NCI-H345 treated with DMSO at 0.1 percent for 48 hours (cell line): Measurements from ENCODE around the gene POLR1E.
"Not testable (repeated sequence)": the region's sequence is repeated elsewhere in the genome, so short reads cannot be mapped to it uniquely, and the experiment has no call there.

Experiments
- DNase-seq: peaks from one replicate; lab custom pipeline; 2025; ENCODE audit not compliant: unreplicated experiment; lab: John Stamatoyannopoulos, UW

POLR1E gene

DNA sequence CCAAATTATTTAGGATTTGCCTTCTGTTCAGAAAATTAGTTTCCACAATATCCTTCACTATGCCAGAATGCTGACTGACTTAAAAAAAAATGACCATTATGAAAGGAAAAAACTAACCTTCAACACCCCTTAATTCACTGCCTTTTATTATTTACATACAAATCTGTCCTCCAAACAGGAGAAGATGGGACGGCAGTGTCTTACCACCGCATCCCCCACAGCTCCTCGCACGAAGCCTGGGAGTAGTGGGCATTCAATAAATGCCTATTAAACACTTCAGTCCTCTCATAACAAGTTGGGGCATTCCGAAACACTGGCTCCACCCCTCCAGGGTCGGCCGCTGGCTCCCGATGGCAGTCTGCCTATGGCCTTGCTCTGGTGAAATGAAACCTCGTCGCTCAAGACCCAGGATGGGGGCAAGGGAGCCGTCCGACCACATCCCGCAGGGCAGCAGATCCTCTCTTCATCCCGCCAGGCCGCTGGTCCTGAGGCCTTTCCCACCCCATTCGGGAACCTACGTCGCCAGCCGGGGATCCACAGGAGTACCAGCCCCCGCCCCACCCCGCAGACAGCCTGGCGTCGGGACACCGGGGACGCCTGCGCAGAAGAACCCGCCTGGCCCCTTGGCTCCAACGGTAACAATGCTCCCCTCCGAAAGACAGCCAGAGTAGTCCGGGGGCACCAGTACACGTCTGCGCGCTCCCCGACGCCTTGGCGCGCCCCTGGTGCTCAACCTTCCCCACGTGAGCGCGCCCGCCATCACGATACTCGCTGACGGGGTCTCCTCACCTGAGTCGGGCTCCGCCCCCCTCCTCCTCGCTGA lies 21.1 kb upstream of the POLR1E start:
- peak; percentile 73 for DNase-seq

DNA sequence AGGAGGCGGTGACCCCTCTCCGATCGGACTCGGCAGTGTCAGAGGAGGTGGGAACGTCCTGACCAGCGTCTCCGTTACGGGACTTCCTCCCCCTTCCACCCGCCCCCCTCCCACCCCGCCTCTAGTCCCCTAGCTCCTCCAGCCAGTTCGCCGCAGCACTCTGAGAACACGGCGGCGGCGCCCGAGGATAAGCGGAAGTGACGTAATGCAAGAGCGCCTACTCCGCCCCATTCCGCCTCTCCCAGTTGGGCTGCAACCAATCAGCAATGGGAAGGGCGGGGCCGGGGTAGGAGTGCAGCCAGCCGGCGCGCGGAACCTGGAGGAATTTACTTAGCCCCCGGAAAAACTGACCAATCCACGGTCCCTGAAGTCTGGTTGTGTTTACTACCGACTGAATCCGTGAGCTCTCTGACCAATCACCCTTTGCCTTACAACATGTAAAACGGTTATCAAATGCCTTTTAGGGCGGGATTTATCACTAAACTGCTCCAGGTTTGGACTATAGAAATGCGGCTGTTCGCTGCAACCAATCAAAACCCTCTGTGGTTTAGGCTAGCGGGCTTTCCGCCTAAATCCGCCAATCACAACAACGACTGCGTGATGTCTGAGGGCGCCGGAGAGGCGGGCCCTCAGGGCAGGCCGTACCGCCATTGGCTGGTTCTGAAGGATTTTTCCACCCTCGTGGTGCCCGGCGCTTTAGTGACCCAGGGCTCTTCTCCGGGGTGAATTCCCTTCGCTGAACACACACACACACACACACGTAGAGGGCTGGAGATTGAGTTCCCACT lies 20.3 kb upstream of the POLR1E start, which contains the start of gene ZBTB5:
Gene ZBTB5, minus strand, starts transcription at position 202 of the 788 bp plus-strand sequence. CDS start 22,899 bp downstream, outside the sequence.
- DNase-seq: peak; percentile 98

DNA sequence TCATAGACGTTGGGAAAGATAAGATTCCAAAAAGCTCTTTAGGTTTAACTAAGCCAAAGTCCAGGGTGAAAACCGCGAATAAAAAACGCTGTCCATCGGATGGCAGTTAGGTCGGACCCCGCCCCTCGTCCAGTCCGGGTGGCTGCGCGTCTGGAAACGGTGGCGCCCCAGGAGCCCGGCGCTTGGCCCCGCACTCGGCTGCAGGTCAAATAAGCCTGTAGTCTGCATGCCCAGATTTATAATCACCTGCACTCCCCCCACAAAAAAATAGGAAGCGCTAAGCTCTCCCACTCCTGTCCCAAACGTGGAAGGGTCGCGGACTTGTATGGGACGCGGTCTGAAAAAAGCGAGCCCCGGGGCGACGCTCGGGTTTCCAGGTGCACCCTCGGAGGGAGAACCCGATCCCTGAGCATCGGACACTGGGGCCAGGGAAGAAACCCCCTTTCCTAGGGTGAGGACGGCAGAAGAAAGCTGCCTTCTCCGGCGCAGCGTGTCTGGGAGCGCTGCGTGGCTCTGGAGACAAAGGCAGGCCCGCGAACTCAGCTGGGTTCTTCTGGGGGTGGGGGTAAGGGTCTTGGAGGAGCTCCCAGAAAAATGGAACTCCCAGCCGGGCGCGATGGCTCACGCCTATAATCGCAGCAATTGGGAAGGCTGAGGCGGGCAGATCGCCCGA lies 19.6 kb upstream of the POLR1E start:
- no peak for DNase-seq

DNA sequence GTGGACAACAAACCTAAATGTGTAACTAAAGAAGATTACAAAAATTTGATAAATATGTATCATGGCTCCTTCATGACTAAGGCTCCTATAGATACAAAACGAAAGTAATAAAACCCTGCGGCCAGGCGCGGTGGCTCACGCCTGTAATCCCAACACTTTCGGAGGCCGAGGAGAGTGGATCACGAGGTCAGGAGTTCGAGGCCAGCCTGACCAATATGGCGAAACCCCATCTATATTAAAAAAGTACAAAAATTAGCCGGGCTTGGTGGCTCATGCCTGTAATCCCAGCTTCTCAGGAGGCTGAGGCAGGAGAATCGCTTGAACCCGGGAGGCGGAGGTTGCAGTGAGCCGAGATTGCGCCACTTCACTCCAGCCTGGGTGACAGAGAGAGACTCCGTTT lies 18.2 kb upstream of the POLR1E start:
- DNase-seq: not testable (repeated sequence)

DNA sequence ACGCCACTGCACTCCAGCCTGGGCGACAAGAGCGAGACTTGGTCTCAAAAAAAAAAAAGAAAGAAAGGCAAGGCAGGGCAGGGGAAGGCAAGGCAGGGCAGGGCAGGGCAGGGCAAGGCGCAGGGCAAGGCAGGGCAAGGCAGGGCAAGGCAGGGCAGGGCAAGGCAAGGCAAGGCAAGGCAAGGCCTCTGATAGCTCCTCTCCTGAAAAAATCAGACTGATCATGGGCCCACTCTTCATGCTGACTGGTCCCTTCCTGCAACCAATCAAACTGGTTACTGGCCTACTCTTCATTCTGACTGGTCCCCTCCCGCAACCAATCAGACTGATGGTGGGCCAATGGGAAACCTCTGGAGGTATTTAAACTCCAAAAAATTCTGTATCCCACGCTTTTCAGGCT lies 17.1 kb upstream of the POLR1E start:
- no peak for DNase-seq

DNA sequence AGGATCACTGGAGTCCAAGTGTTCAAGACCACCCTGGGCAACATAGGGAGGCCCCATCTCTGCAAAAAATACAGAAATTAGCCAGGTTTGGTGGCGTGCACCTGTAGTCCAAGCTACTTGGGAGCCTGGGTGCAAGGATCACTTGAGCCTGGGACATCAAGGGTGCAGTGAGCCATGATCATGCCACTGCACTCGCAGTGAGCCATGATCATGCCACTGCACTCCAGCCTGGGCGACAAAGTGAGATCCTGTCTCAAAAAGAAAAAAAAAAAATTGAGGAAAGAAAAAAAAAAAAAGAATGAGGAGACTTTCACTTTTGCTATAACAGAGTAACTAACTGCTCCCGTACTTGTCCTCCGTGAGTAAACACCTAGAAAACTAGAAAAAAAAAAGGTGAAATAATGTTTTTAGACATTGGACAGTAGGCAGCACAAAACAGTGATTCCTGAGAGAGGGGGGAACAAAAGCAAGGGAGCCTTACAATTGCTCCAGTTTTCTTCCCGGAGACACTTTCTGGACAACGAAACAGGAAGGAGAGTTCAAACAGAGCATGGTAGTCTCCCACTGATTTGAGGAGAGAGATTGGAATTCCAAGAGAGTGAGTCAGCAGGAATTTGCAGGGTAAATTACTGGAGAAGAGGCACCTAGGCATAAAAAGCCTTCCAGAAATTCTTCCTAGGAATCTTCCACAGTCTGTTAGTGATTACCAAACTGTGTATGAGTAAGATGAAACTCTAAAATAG lies 13.6 kb upstream of the POLR1E start:
- no peak for DNase-seq

DNA sequence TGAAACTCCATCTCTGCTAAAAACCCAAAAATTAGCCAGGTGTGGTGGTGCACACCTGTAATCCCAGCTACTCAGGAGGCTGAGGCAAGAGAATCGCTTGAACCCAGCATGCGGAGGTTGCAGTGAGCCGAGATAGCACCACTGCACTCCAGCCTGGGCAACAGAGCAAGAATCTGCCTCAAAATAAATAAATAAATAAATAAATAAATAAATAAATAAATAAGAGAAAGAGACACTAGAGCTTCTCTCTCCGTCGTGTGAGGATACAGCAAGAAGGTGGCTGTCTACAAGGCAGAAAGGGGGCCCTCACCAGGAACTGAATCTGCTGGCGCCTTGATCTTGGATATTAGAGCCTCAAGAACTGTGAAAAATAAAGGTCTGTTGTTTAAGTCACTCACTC lies 11.8 kb upstream of the POLR1E start:
- not testable (repeated sequence) for DNase-seq

DNA sequence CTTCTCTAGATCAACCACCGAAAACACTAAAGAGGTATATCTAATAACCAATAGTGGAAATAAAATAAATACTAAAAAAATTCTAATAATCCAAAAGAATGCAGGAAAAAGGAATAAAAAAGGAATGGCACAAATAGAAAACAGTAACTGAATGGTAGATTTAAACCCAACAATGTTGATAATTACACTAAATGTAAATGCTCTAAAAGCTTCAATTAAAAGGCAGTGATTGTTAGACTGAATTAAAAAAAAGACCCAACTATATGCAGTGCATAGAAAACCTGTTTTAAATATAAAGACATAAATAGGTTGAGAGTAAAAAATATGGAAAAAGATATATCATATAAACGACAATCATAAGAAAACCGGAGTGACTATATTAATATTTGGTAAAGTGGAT lies 11.3 kb upstream of the POLR1E start:
- no peak for DNase-seq

DNA sequence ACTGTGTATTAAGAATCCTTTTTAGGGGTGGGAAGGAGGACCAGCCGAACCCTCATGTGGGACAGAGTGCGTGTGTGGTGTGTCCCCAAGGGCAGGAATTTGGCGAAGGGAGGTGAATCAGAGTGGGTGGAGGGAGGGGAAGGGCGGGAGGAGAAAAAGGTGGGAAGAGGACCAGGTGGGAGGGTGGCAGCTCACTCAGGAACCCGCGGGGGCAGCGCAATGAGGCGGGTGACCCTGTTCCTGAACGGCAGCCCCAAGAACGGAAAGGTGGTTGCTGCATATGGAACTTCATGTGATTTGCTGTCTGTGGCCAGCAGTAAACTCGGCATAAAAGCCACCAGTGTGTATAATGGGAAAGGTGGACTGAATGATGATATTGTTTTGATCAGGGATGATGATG lies 8.8 kb upstream of the POLR1E start:
- no peak for DNase-seq

DNA sequence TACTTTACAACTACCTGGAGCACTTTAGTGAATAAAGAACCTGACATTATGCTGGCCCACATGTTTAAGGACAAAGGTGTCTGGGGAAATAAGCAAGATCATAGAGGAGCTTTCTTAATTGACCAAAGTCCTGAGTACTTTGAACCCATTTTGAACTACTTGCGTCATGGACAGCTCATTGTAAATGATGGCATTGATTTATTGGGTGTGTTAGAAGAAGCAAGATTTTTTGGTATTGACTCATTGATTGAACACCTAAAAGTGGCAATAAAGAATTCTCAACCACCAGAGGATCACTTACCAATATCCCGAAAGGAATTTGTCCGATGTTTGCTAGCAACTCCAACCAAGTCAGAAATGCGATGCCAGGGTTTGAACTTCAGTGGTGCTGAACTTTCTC lies 8.3 kb upstream of the POLR1E start:
- not testable (repeated sequence) for DNase-seq

DNA sequence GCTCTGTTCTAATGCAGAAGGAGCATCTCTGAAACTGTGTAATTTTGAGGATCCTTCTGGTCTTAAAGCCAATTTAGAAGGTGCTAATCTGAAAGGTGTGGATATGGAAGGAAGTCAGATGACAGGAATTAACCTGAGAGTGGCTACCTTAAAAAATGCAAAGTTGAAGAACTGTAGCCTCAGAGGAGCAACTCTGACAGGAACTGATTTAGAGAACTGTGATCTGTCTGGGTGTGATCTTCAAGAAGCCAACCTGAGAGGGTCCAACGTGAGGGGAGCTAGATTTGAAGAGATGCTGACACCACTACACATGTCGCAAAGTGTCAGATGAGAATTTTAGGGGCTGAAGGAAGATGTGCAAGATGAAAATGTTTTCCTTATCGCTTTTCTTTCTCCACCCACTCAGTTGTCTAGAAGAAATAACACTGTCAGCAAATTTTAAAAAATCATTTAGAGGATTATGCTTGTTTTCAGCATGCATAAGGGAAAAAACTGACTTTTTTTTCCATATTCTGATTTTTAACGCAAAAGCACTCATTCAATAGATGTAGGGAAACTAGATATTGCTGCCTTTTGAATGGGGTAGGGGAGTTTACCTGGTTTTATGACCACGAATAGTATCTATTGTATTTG lies 7.6 kb upstream of the POLR1E start:
- DNase-seq: not testable (repeated sequence)

DNA sequence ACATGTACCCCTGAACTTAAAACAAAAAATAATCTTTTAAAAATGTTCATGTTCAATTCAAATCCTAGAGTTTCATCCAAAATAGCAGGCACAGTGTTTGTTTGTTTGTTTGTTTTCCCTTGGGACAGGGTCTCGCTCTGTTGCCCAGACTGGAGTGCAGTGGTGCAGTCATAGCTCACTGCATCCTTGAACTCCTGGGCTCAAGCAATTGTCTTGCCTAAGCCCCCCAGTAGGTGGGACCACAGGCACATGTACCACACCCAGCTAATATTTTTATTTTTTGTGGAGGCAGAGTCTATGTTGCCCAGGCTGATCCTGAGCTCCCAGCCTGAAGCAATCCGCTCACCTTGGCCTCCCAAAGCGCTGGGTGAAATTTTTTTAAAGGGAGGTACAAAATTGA lies 5.0 kb upstream of the POLR1E start:
- DNase-seq: no peak

DNA sequence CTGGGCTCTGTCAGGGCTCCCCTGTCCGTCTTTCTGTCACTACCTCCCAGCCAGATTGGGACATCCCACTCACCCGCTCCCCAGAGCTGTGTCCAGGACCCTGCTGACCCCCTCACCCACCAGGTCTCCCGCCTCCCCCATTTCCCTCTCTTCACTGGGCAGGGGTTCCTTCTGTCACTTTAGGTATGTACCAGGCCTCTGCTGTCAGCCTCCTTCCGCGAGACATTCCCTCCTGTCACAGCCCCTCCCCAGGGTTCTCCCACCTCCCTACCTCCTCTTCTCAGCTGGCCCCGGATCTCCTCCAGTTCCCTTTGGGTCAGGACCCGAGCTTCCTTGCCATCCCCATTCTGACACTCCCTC lies 488 bp downstream of the POLR1E start:
- no peak for DNase-seq

DNA sequence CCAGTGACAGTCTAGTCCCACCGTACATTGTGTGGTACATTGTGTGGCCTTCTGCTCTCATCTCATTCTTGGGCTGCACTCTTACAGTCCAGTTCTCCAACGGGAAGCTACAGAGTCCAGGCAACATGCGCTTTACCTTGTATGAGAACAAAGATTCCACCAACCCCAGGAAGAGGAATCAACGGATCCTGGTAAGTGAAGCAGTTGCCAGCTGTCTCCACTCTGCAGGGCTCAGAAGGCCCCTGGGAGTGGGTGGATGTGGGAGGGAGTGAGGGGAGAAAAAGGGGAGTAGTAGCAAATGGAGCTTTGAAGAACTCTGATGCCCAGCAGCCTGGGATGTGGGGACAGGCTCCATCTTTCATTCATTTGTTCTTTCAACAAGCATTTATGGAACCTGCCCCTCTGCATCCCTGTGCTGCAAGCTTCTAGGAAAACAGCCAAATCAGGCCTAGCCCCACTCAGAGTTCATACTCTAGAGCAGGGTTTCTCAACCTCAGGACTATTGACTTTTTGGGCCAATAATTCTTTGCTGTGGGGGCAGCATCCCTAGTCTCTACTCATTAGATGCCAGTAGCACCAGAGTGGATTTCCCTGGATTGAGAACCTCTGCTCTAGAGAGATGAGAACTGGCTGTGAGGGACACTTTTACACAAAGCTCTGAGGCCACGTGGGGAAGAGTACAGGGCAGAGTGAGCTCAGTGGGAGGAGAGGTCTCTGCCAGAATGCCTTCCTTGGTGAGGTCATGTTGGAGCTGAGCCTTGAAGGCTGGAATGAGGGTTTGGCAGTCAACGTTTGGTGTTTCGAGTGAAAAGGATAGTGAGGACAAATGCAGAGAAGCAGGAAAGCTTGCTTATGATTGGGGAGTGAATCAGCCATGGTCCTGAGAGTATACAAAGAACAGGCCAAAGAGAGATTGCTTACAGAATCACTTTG lies 1.1 kb downstream of the POLR1E start:
- no peak for DNase-seq

DNA sequence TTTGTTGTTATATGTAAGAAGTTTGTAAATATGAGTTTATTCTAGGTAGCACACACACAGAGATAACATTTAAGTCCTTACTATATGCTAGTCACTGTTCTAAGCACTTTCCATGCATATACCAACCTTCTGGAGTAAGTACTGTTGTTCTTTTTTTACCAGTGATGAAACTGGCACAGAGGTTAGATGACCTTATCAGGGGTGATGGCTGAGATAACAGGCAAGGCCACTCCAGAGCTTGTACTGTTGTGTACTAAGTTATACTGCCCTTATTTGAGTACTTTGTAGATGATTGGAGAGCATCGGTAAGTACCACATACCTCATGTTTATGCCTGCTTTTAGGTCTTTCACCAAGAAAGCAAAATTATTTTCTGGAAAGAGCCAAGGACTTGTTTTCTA lies 6.2 kb downstream of the POLR1E start:
- DNase-seq: no peak

DNA sequence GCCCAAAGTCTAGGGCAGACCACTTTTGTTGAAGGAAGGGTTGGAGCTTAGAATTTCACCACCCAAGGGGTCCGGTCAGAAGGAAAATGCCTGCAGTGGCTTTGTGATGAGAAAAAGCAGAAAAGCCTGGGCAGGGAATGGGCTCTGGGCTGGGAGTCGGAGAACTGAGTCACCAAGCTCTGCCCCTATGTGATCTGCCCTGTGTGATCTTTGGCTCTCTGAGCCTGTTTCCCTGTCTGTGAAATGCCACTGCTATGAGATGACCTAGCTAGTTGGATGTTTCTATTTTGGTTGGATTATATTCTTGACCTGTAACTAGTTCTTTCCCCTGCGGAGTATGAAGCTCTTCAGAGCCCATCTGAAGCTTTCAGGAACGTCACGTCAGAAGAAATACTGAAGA lies 9.8 kb downstream of the POLR1E start:
- no peak for DNase-seq

DNA sequence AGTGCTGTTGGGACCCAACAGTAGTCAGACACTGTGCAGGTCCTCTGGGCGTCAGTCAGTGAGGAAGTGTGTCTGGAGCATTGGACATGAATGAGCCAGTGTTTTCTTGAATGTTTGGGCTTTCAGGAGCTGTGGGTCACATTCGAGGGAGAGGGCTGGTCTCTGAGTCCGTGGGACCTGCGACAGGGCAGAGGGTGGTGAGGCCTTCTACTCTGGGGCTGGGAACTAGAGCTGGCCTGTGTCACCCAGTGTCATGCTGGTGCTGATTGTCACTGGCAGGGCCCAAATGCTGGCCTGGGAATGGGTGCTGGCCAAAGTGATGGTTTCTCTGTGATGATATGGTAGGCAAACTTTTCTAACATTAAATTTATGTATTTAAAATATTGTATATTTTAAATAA lies 10.3 kb downstream of the POLR1E start:
- DNase-seq: no peak

DNA sequence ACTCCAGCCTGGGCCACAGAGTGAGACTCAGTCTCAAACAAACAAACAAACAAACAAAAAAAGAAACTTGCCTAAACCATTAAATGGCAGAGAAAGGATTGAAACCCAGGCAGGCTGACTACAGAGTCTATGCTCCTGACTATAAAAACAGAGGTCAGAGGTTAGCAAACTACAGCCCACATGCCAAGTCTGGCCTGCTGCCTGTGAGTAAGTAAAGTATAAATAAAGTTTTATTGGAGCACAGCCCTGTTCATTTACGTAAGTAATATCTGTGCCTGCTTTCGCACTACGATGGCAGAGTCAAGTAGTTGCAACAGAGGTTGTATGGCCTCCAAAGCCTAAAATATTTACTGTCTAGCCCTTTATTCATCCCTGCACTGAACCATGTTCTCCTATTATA lies 11.6 kb downstream of the POLR1E start:
- no peak for DNase-seq

DNA sequence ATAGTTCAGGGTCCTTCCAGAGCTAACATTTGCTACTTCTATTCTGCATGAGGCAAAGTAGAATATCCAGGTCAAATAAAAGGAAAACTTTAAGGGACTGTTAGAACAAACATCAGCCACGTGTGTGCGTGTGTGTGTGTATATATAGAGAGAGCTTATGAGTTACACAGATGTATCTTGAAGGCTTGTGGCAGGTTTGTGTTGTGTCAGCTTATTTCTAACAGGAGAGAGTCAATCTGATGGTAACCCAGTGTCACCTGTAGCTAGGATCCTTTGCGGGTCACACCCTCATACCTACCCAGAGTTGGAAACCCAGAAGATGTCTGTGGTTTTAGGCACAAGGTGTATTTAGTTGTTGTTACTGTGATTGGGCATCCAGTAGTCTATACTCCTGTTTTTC lies 12.7 kb downstream of the POLR1E start:
- no peak for DNase-seq

DNA sequence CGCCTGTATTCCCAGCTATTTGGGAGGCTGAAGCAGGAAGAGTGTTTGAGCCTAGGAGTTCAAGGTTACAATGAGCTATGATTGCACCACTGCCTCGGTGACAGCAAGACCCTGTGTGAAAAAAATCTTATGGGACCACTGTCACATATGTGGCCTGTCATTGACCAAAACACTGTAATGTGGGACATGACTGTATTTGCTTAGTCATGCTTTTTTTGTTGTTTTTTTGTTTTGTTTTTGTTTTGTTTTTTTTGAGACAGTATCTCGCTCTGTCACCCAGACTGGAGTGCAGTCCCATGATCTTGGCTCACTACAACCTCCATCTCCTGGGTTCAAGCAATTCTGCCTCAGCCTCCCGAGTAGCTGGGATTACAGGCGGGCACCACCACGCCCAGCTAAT lies 13.5 kb downstream of the POLR1E start:
- DNase-seq: no peak
